Measurements from ENCODE around the gene NPAS3. TPM values are rescaled to one million over a fixed set of nuclear protein-coding genes. Genes with fewer than 3 reads are reported as not detected.

NPAS3 gene
- total RNA-seq, 1 experiment from 2014 or later, result not detected

DNA sequence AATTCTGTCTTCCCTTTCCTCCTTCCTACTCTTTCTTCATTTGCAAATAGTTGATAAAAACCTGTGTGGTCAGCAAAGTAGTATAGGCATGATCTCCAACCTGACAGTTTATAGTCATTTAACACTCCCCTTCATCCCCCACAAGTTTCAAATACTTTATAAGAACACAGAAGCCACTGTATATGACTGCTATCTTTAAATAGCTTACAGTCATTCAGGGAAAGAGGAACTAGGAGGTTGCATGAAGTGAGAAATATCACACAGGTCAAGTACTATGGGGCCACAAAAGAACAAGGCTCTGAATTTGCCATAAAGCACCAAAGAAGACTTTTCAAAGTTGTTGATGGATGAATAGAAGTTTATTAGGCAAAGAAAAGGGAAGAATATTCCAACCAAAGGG lies 431.3 kb downstream of the NPAS3 start (continued):
- TF ChIP-seq EGR1 (IDR thresholded peaks at IDR 0.05; ENCODE audit: low read depth), result no peak
- TF ChIP-seq, protein P1, sequence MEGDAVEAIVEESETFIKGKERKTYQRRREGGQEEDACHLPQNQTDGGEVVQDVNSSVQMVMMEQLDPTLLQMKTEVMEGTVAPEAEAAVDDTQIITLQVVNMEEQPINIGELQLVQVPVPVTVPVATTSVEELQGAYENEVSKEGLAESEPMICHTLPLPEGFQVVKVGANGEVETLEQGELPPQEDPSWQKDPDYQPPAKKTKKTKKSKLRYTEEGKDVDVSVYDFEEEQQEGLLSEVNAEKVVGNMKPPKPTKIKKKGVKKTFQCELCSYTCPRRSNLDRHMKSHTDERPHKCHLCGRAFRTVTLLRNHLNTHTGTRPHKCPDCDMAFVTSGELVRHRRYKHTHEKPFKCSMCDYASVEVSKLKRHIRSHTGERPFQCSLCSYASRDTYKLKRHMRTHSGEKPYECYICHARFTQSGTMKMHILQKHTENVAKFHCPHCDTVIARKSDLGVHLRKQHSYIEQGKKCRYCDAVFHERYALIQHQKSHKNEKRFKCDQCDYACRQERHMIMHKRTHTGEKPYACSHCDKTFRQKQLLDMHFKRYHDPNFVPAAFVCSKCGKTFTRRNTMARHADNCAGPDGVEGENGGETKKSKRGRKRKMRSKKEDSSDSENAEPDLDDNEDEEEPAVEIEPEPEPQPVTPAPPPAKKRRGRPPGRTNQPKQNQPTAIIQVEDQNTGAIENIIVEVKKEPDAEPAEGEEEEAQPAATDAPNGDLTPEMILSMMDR (IDR thresholded peaks at IDR 0.05 in 2 of 3, conservative IDR thresholded peaks at IDR 0.05 in 1 of 3; ENCODE audit: borderline replicate concordance in 1 of 3, insufficient read depth in 1 of 3, low read depth in 2 of 3, low read length in 2 of 3), result no peak
- no peak for TF ChIP-seq SRF (IDR thresholded peaks at IDR 0.05; ENCODE audit: low read depth)
- no peak for TF ChIP-seq CEBPB (IDR thresholded peaks at IDR 0.05; ENCODE audit: low read depth)
- TF ChIP-seq, protein P2, sequence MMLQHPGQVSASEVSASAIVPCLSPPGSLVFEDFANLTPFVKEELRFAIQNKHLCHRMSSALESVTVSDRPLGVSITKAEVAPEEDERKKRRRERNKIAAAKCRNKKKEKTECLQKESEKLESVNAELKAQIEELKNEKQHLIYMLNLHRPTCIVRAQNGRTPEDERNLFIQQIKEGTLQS (IDR thresholded peaks at IDR 0.05), result no peak
- no peak for TF ChIP-seq SIN3A (IDR thresholded peaks at IDR 0.05; ENCODE audit: low read depth)

DNA sequence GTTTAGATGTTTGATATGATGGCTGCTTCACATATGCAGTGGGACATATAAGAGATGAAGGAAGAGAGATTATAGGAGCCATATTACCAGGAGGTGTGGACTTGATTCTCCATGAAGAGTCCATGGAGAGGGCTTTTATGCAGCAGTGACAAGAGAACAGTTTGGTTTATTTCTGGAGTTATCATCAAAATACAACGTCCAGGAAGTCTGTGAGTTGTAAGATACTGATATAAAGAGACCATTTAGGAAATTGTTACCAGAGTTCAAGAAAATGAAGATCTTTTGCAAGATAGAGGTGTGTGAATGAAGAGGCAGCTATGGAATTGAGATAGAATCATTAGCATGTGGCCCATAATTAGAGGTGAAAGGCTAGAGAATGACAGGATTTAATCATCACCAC lies 431.7 kb downstream of the NPAS3 start:
- Histone ChIP-seq H3K9me2 (ENCODE audit: insufficient read depth) (no peaks in the 10 kb centered on the region), H2AFZ (ENCODE audit: low read depth, low read length, poor library complexity, severe bottlenecking) (no peak overlapping the region), H3K9ac (ENCODE audit: low read length) (no peak overlapping the region), H3K79me2 (ENCODE audit: insufficient read depth, low read length) (no peaks in the 10 kb centered on the region), H3K27ac (ENCODE audit: low read depth, low read length) (no peak overlapping the region), H3K4me2 (ENCODE audit: low read length) (no peak overlapping the region), H4K20me1 (ENCODE audit: insufficient read depth) (no peaks in the 10 kb centered on the region), H3K9me3 (ENCODE audit: control insufficient read depth in 1 of 2, insufficient read depth in 1 of 2, low read depth in 1 of 2, low read length in 2 of 2) (no peaks in the 10 kb centered on the region), H3K4me1 (ENCODE audit: control insufficient read depth in 1 of 2, insufficient read depth in 2 of 2, low read length in 2 of 2) (no peaks in the 10 kb centered on the region), H3K36me3 (ENCODE audit: control insufficient read depth in 1 of 2, insufficient read depth in 2 of 2, low read length in 2 of 2) (no peaks in the 10 kb centered on the region), H3K27me3 (ENCODE audit: insufficient read depth, low read length) (no peaks in the 10 kb centered on the region), H3K4me3 (replicated peaks in 1 of 2; ENCODE audit: low read depth in 1 of 2, low read length in 2 of 2) (no peak overlapping the region)
- no peak for DNase-seq (ENCODE audit: low read depth, low spot score)
- ChIA-PET RAD21 (ENCODE audit: low non-redundant PET in 1 of 2, low total read pairs in 2 of 2, uncharacterized antibody in 2 of 2, unreplicated experiment in 2 of 2) (no interaction called here), CTCF (no interaction called here), POLR2A (no interaction called here)
- intact Hi-C loops (cut with micrococcal nuclease), result no loop called here
- no TSS peak for BruUV-seq (replicated peaks)
- no peak for ATAC-seq
- TF ChIP-seq ZFX (IDR thresholded peaks at IDR 0.05) (no peak), EGR1 (IDR thresholded peaks at IDR 0.05; ENCODE audit: low read depth) (no peak), ELF1 (IDR thresholded peaks at IDR 0.05; ENCODE audit: borderline replicate concordance, low read depth) (no peak), CBX3 (IDR thresholded peaks at IDR 0.05; ENCODE audit: low read depth) (no peak), YY1 (IDR thresholded peaks at IDR 0.05; ENCODE audit: extremely low read depth, insufficient replicate concordance, low read depth, low read length) (no peak), EZH2phosphoT487 (IDR thresholded peaks at IDR 0.05; ENCODE audit: borderline replicate concordance) (no peak), FOSL1 (IDR thresholded peaks at IDR 0.05; ENCODE audit: low read depth) (no peak), SP1 (IDR thresholded peaks at IDR 0.05; ENCODE audit: low read depth) (no peak), RAD21 (IDR thresholded peaks at IDR 0.05; ENCODE audit: low read depth) (no peak), POLR2A (IDR thresholded peaks at IDR 0.05; ENCODE audit: borderline replicate concordance, extremely low read depth, insufficient read depth, insufficient read length) (no peak), EZH2 (IDR thresholded peaks at IDR 0.05) (no peak), ZNF274 (IDR thresholded peaks at IDR 0.05; ENCODE audit: low read depth, low read length) (no peak)
- TF ChIP-seq, protein P1 (IDR thresholded peaks at IDR 0.05 in 2 of 3, conservative IDR thresholded peaks at IDR 0.05 in 1 of 3; ENCODE audit: borderline replicate concordance in 1 of 3, insufficient read depth in 1 of 3, low read depth in 2 of 3, low read length in 2 of 3), result no peak
- TF ChIP-seq, protein P3, sequence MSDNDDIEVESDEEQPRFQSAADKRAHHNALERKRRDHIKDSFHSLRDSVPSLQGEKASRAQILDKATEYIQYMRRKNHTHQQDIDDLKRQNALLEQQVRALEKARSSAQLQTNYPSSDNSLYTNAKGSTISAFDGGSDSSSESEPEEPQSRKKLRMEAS (IDR thresholded peaks at IDR 0.05), result no peak
- TF ChIP-seq, protein P4, sequence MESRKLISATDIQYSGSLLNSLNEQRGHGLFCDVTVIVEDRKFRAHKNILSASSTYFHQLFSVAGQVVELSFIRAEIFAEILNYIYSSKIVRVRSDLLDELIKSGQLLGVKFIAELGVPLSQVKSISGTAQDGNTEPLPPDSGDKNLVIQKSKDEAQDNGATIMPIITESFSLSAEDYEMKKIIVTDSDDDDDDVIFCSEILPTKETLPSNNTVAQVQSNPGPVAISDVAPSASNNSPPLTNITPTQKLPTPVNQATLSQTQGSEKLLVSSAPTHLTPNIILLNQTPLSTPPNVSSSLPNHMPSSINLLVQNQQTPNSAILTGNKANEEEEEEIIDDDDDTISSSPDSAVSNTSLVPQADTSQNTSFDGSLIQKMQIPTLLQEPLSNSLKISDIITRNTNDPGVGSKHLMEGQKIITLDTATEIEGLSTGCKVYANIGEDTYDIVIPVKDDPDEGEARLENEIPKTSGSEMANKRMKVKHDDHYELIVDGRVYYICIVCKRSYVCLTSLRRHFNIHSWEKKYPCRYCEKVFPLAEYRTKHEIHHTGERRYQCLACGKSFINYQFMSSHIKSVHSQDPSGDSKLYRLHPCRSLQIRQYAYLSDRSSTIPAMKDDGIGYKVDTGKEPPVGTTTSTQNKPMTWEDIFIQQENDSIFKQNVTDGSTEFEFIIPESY (IDR thresholded peaks at IDR 0.05; ENCODE audit: extremely low read depth, insufficient replicate concordance, low read length), result no peak
